ENCODE measurements around the gene SLC4A2.

Gene SLC4A2

GRCh38 chr7:151046603-151047573 is 12.5 kb upstream of the SLC4A2 start:
- DNase-seq: no peak

- DNase-seq: no peak
Measured at GRCh38 chr7:151047976-151048815, 11.2 kb upstream of the SLC4A2 start, which contains the start of gene ASIC3. TSS of gene ASIC3 (plus strand) at chr7:151048531. CDS start at chr7:151048886, 355 bp downstream.

- no peak for DNase-seq
Measured at GRCh38 chr7:151048911-151049463, 10.4 kb upstream of the SLC4A2 start.

- DNase-seq: peak; percentile 63
Measured at GRCh38 chr7:151051108-151051507, 8.3 kb upstream of the SLC4A2 start.

- DNase-seq: no peak
Measured at GRCh38 chr7:151053096-151053495, 6.3 kb upstream of the SLC4A2 start.

GRCh38 chr7:151053751-151054150 is 5.6 kb upstream of the SLC4A2 start:
- DNase-seq: no peak

GRCh38 chr7:151056283-151056665 is 3.1 kb upstream of the SLC4A2 start:
- DNase-seq: no peak

- no peak for DNase-seq
Measured at GRCh38 chr7:151056666-151057505, 2.5 kb upstream of the SLC4A2 start.

GRCh38 chr7:151057506-151057988 is 1.8 kb upstream of the SLC4A2 start, which contains the start of gene CDK5:
TSS of gene CDK5 (minus strand) at chr7:151057897. CDS start at chr7:151057848, 49 bp downstream.
- no peak for DNase-seq

DNA sequence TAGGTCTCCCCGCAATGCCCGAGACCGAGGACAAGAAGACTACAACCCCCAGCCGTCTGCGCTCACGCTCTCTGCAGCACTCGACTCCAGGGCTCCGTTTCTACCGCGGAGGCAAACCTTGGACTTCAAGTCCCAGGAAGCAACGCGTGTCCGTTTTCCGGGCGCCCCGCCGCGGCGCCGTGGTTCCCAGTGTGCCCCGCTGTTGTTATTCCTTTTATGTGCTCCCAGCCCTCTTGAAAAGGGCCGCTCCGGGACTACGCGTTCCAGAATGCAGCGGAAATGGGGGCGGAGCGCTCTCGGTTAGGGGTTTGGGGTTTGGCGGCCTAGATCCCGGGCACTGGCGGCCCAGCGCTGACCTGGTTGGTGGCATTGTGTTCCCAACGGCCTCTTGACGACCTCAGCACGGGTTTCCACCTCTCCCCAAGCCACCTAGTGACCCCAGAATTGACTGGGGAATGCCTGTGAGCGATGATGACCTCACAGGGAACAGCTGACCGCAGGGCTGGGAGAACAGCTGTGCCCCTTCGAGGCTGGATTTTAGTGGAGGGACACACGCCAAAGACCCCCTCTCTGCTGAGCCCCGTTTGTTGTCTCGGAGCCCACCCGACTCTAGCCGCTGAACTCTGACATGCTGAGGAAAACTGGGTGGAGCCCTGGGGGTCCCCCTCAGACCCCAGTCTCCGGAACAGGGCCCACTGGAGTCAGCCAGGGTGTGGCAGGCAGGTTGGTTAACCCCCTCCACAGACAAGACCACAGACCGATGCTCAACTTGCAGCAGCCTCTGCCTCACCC is 1.2 kb upstream of the SLC4A2 start:
- peak; percentile 99 for DNase-seq

DNA sequence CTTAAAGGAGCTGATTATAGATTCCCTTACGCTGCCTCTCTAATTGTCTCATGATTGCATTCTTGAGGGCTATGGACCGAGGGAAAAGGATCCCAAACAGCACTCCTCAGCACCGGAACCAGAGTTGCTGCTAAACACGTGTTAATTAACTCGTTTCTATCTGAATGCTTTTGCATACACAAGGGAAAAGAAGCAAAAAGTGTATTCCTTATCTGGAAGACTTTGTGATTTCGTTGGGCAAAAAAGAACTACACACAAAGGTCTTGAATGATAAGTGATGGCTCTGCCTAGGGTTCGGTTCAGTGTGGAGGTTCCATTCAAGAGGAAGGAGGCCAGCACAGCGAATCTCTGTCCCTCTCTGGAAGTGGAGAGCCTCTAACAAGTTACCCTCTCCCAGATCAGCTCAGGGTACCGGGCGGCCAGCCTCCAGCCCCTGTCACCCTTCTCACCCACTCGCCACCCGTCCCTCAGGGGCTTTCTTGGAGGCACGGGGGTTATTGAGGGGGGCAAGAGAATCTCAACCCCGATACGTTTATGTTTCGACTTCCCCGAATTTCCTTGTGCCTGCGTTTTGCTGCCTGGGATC is 515 bp upstream of the SLC4A2 start:
- DNase-seq: peak; percentile 31

DNA sequence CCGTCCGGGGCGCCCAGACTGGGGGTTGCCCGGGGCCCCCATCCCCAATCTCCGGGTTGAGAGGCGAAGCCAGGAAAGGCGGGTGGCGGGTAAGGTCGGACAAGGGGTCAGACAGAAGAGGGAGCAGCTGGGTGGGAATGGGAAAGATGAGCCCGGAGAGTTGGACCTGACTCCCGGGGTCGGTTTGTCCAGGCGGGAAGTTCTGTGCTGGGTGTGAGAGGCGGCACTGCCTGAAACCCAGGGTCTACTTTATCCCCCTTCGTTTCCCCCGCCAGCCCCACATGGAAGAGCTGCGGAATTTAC is 675 bp downstream of the SLC4A2 start:
- DNase-seq: no peak

- DNase-seq: no peak
Measured at GRCh38 chr7:151060416-151061212, 1.2 kb downstream of the SLC4A2 start.

GRCh38 chr7:151061213-151062110 is 2.1 kb downstream of the SLC4A2 start:
- DNase-seq: no peak

DNA sequence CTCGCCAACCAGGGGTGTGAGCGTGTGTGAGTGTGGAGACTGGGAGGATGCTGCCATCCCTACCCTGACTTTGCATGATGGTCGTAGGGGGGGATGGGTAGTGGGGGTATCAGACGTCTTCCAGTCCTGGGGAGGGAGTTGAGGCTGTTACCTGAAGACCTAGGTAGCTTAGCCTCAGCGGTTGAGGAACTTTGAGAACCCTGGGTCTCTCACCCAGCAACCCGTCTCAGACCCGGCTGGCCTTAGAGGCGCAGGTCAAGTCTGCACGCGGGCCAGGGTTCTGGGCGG is 2.7 kb downstream of the SLC4A2 start:
- DNase-seq: no peak

DNA sequence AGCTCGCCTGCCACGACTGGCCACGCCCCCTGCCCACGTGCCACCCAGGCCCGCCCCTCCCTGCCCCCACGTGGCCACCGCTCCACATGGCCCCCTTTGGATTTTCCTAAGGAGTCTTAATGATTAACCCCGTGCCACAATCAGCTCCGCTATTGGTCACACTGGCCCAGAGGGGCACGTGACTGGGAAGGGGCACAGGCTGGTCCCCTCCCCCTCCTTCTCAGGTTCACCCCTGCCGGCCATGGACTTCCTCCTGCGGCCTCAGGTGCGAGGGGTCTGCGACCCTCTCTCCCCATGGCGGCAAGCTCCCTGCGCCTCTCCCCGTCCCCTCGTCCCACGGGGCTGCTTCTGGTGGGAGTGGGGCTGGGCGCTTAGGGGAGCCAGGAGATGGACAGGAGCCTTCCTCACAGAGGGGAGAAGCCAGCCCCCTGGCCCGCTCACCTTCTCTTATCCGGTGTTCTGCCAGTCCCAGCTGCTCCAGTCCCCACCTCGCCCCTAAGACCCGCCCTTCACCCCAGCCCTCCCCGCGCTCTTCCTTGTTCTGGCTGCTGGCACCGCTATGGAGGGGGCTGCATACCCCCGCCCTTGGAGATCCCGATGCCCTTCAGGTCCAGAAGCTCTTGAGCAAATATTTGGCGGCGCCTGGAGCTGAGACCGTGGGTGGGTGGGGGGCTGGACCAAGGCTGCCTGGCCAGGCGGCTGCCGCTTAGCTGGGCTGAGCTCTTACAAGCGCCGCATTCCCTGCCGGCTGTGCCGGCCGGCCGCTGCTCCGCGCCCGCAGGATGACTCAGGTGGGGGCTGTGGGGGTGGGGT is 3.2 kb downstream of the SLC4A2 start:
- DNase-seq: no peak

DNA sequence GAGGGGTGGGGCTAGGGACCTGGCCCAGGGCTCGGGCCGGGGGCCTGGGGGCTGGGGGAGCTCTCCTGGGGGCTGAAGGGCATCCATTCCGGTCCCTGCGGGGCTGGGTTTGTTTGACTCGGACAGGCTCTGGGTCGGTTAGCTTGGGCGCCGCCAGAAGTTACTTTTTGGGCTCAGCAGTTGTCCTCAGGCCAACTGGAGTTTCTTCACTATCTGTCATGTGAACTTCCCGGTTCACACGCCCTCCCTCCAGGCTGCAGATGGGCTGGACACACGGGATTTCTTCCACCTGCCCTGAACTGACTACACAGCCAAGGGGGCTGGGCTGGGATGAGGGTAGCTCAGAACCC is 3.8 kb downstream of the SLC4A2 start:
- DNase-seq: no peak

DNA sequence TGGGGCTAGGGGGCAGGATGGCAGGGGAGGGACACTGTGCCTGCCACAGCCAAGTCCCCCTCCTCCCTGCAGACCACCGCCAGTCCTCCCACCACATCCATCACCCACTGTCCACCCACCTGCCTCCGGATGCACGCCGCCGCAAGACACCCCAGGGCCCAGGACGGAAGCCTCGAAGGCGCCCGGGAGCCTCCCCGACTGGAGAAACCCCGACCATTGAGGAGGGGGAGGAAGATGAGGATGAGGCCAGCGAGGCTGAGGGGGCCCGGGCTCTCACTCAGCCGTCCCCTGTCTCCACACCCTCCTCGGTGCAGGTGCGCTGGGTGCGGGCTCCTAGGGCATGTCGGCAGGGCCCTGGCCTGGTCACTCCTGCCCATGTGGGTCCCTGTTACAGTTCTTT is 5.1 kb downstream of the SLC4A2 start:
- DNase-seq: no peak

DNA sequence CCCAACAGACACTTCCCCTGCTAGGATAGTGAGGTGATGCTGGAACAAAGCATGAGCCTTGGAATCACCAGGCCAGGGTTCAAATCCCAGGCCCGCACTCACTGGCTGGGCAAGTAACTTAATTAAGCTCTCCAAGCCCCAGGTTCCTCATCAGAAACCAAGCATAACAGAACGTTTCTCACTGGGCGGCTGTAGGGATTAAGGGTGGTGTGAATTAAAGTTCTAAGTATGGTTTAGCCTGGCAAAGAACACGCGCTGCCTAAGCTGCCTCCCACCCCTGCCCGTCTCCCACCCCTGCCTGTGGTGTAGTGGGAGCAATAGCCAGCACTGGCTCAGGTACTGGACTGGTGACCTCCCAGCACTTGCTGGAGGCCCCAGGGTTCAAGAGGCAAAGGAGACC is 5.6 kb downstream of the SLC4A2 start:
- no peak for DNase-seq
